Loucy (cell line): ENCODE results near the gene RNF152.

ENCODE experiments used
- CTCF ChIP-seq: fragments of 200-600 bp; sonication (generic); conservative IDR thresholded peaks from 2 replicates; pipeline ENCODE4 v1.5.1; 2014; ENCODE audit warnings: mild to moderate bottlenecking, antibody characterized with exemption, low read length
- EZH2phosphoT487 ChIP-seq: fragments of 200-600 bp; IDR thresholded peaks from 2 replicates; pipeline ENCODE4 v1.6.1; 2018; ENCODE audit warnings: antibody characterized with exemption, mild to moderate bottlenecking, moderate library complexity, borderline replicate concordance

GRCh38 chr18:61847164-61847791 lies 45.5 kb downstream of the RNF152 start:
- no peak for TF ChIP-seq CTCF
- TF ChIP-seq EZH2phosphoT487: no peak
